NCI-H1105 (cell line): ENCODE measurements around the gene SEMA3E.

Source experiments
- DNase-seq: peaks from one replicate; lab custom pipeline; 2025; lab: John Stamatoyannopoulos, UW

The SEMA3E gene

GRCh38 chr7:83640731-83641537 is 8.0 kb downstream of the SEMA3E start:
- no peak for DNase-seq

- DNase-seq, result no peak
Observed at GRCh38 chr7:83640240-83640639, 8.7 kb downstream of the SEMA3E start.

- no peak for DNase-seq
Observed at GRCh38 chr7:83633516-83633915, 15.4 kb downstream of the SEMA3E start.

- DNase-seq, result no peak
Observed at GRCh38 chr7:83629117-83629880, 19.6 kb downstream of the SEMA3E start.

- DNase-seq, result no peak
Observed at GRCh38 chr7:83617858-83618257, 31.1 kb downstream of the SEMA3E start.

- no peak for DNase-seq
Observed at GRCh38 chr7:83614112-83614511, 34.8 kb downstream of the SEMA3E start.

- DNase-seq, result no peak
Observed at GRCh38 chr7:83613232-83613631, 35.7 kb downstream of the SEMA3E start.

GRCh38 chr7:83611776-83612175 is 37.2 kb downstream of the SEMA3E start:
- DNase-seq, result no peak

- DNase-seq, result no peak
Observed at GRCh38 chr7:83610649-83611304, 38.2 kb downstream of the SEMA3E start.

GRCh38 chr7:83608716-83609115 is 40.2 kb downstream of the SEMA3E start:
- no peak for DNase-seq

GRCh38 chr7:83603649-83604048 is 45.3 kb downstream of the SEMA3E start:
- DNase-seq, result no peak

- no peak for DNase-seq
Observed at GRCh38 chr7:83599131-83599530, 49.8 kb downstream of the SEMA3E start.

- peak; percentile 93 for DNase-seq
Observed at GRCh38 chr7:83593921-83594475, 54.9 kb downstream of the SEMA3E start.

GRCh38 chr7:83588602-83589240 is 60.2 kb downstream of the SEMA3E start:
- DNase-seq, result no peak

GRCh38 chr7:83586281-83586680 is 62.7 kb downstream of the SEMA3E start:
- no peak for DNase-seq

GRCh38 chr7:83581667-83582435 is 67.1 kb downstream of the SEMA3E start:
- no peak for DNase-seq

- DNase-seq, result no peak
Observed at GRCh38 chr7:83579740-83580139, 69.2 kb downstream of the SEMA3E start.

GRCh38 chr7:83575436-83575835 is 73.5 kb downstream of the SEMA3E start:
- DNase-seq, result peak; percentile 1

GRCh38 chr7:83574616-83575015 is 74.3 kb downstream of the SEMA3E start:
- DNase-seq, result no peak

- DNase-seq, result no peak
Observed at GRCh38 chr7:83562960-83563359, 86.0 kb downstream of the SEMA3E start.

- no peak for DNase-seq
Observed at GRCh38 chr7:83562289-83562688, 86.7 kb downstream of the SEMA3E start.
